ENCODE data around the gene PEAR1. TPM values are rescaled to one million over a fixed set of nuclear protein-coding genes. Genes with fewer than 3 reads are reported as not detected.
A peak's percentile ranks its signal among the peaks of the same experiment; 100 is the strongest.

Gene PEAR1
- total RNA-seq, 2 experiments from 2014 or later = not detected

DNA sequence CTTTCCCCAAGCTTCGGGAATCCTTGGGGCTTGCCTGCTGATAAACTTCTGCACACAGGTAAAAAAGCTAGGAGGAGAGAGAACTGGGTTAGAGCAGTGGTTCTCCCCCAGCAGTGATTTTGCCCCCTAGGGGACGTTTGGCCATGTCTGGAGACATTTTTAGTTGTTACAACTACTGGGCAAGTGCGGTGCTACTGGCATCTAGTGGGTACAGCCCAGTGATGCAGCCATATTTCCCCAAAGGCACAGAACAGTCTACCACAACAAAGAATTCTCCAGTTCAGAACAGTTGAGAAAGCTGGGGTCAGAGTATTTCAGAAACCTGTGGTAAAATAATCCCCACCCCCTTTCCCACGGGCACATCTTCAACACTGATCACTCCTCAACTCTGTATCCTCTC lies 68.2 kb downstream of the PEAR1 start:
- peak; percentile 59 for DNase-seq (ENCODE audit: low spot score)
- no peaks in the 10 kb centered on the region for H4K20me1 ChIP-seq (ENCODE audit: insufficient read depth, low read length)
- TF ChIP-seq, protein P1, sequence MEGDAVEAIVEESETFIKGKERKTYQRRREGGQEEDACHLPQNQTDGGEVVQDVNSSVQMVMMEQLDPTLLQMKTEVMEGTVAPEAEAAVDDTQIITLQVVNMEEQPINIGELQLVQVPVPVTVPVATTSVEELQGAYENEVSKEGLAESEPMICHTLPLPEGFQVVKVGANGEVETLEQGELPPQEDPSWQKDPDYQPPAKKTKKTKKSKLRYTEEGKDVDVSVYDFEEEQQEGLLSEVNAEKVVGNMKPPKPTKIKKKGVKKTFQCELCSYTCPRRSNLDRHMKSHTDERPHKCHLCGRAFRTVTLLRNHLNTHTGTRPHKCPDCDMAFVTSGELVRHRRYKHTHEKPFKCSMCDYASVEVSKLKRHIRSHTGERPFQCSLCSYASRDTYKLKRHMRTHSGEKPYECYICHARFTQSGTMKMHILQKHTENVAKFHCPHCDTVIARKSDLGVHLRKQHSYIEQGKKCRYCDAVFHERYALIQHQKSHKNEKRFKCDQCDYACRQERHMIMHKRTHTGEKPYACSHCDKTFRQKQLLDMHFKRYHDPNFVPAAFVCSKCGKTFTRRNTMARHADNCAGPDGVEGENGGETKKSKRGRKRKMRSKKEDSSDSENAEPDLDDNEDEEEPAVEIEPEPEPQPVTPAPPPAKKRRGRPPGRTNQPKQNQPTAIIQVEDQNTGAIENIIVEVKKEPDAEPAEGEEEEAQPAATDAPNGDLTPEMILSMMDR (conservative IDR thresholded peaks at IDR 0.05; ENCODE audit: low read length) = peak; percentile 80
- TF ChIP-seq EZH2phosphoT487 (IDR thresholded peaks at IDR 0.05; ENCODE audit: borderline replicate concordance, low read depth, low read length) = no peak
- no peaks in the 10 kb centered on the region for H3K9me3 ChIP-seq (ENCODE audit: low read length)
- no peaks in the 10 kb centered on the region for H3K9me2 ChIP-seq (ENCODE audit: insufficient read depth, low read length)
- ChIA-PET CTCF (ENCODE audit: unreplicated experiment) (no interaction called here), POLR2A (no interaction called here)
- H3K4me2 ChIP-seq (ENCODE audit: low read length) = no peak overlapping the region
- no peak overlapping the region for H3K4me3 ChIP-seq (ENCODE audit: low read depth, low read length, poor library complexity, severe bottlenecking)
- no peaks in the 10 kb centered on the region for H3K36me3 ChIP-seq (ENCODE audit: insufficient read depth, low read length)
- no peaks in the 10 kb centered on the region for H3K79me2 ChIP-seq (ENCODE audit: insufficient read depth, low read depth, low read length)
- intact Hi-C loops (cut with micrococcal nuclease; ENCODE audit: unreplicated experiment) = loop anchor here (2.0 kb wide), 1 partner anchor 71 kb away; no protein-coding TSS in a partner anchor
- no TSS peak for BruUV-seq (replicated peaks)
- no peak overlapping the region for H3K27ac ChIP-seq (ENCODE audit: low read depth, low read length, poor library complexity, severe bottlenecking)
- no peak overlapping the region for H2AFZ ChIP-seq (ENCODE audit: low read length)
- peaks cover 12% of the 10 kb centered on the region for H3K4me1 ChIP-seq (ENCODE audit: insufficient read depth, low read length, poor library complexity, severe bottlenecking)

DNA sequence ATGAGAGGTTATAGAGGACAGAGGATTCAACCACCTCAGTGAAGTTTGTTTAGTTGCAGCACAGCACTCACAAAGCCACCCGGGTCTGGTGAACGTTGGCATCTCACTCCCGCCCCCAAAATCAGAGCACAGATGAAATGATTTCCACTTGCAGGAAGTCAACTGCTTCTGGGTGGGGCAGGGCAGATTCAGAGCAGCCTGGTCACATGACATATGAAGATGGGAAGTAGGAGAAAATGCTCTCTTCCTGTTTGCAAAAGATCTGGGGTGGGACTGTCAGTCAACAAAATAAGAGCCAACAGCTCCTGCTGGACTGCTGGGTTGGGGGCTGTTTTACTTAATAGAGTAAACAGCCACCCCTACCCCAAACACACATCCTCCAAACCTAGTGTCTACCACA lies 70.1 kb downstream of the PEAR1 start:
- no peaks in the 10 kb centered on the region for H4K20me1 ChIP-seq (ENCODE audit: insufficient read depth, low read length)
- no peak for TF ChIP-seq EZH2phosphoT487 (IDR thresholded peaks at IDR 0.05; ENCODE audit: borderline replicate concordance, low read depth, low read length)
- TF ChIP-seq, protein P1 (conservative IDR thresholded peaks at IDR 0.05; ENCODE audit: low read length) = no peak
- POLR2A ChIA-PET = no interaction called here
- H3K9me2 ChIP-seq (ENCODE audit: insufficient read depth, low read length) = no peaks in the 10 kb centered on the region
- BruUV-seq (replicated peaks) = no TSS peak
- CTCF ChIA-PET (ENCODE audit: unreplicated experiment) = no interaction called here
- H3K4me1 ChIP-seq (ENCODE audit: insufficient read depth, low read length, poor library complexity, severe bottlenecking) = peaks cover 12% of the 10 kb centered on the region
- DNase-seq (ENCODE audit: low spot score) = peak; percentile 66
- no peaks in the 10 kb centered on the region for H3K79me2 ChIP-seq (ENCODE audit: insufficient read depth, low read depth, low read length)
- intact Hi-C loops (cut with micrococcal nuclease; ENCODE audit: unreplicated experiment) = no loop called here
- H3K4me3 ChIP-seq (ENCODE audit: low read depth, low read length, poor library complexity, severe bottlenecking) = peak overlapping the region; percentile 32
- H3K9me3 ChIP-seq (ENCODE audit: low read length) = no peaks in the 10 kb centered on the region
- peak overlapping the region; percentile 39 for H3K4me2 ChIP-seq (ENCODE audit: low read length)
- peak overlapping the region; percentile 95 for H2AFZ ChIP-seq (ENCODE audit: low read length)
- H3K27ac ChIP-seq (ENCODE audit: low read depth, low read length, poor library complexity, severe bottlenecking) = no peak overlapping the region
- H3K36me3 ChIP-seq (ENCODE audit: insufficient read depth, low read length) = no peaks in the 10 kb centered on the region

DNA sequence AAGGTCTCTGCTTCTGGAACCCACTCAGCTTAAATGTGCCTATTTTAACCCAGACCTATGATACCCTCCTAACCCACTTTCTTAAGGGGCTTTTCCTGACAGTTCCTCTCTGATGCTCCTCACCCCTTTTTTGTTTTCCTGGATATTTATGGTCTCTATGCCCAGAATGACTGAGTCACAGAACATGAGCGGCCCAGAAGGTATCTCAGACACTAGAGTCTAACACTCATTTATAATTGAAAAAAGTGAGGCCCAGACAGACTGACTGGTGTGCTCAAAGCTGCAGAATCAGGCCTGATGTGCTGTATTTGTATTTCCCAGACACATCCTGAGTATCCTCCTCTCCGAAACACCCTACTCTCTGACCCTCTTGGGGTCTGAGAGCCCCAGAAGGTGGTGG lies 70.9 kb downstream of the PEAR1 start:
- H3K4me1 ChIP-seq (ENCODE audit: insufficient read depth, low read length, poor library complexity, severe bottlenecking) = peaks cover 12% of the 10 kb centered on the region
- no peak overlapping the region for H3K4me2 ChIP-seq (ENCODE audit: low read length)
- no peak for DNase-seq (ENCODE audit: low spot score)
- no peaks in the 10 kb centered on the region for H3K9me3 ChIP-seq (ENCODE audit: low read length)
- H4K20me1 ChIP-seq (ENCODE audit: insufficient read depth, low read length) = no peaks in the 10 kb centered on the region
- no TSS peak for BruUV-seq (replicated peaks)
- CTCF ChIA-PET (ENCODE audit: unreplicated experiment) = no interaction called here
- H3K4me3 ChIP-seq (ENCODE audit: low read depth, low read length, poor library complexity, severe bottlenecking) = no peak overlapping the region
- no peak overlapping the region for H3K27ac ChIP-seq (ENCODE audit: low read depth, low read length, poor library complexity, severe bottlenecking)
- no peaks in the 10 kb centered on the region for H3K36me3 ChIP-seq (ENCODE audit: insufficient read depth, low read length)
- H3K9me2 ChIP-seq (ENCODE audit: insufficient read depth, low read length) = no peaks in the 10 kb centered on the region
- H3K79me2 ChIP-seq (ENCODE audit: insufficient read depth, low read depth, low read length) = no peaks in the 10 kb centered on the region
- intact Hi-C loops (cut with micrococcal nuclease; ENCODE audit: unreplicated experiment) = no loop called here
- POLR2A ChIA-PET = interaction anchor here (1.1 kb wide), 1 partner anchor 97 kb away, joined by 4 read pairs; no protein-coding TSS in a partner anchor
- TF ChIP-seq, protein P1 (conservative IDR thresholded peaks at IDR 0.05; ENCODE audit: low read length) = no peak
- no peak for TF ChIP-seq EZH2phosphoT487 (IDR thresholded peaks at IDR 0.05; ENCODE audit: borderline replicate concordance, low read depth, low read length)
- H2AFZ ChIP-seq (ENCODE audit: low read length) = peak overlapping the region; percentile 95

Small RNA genes within 50 kb of the gene (microRNA-seq; reads per million reads assigned to microRNA genes)
- gene MIR765 (ENCODE audit: borderline replicate concordance) = not detected

Small RNA genes within 50 kb of the gene (small RNA-seq; reads per million reads assigned to genes)
- not detected for gene MIR765

Other genes starting within 250 kb of the PEAR1 start
- gene NES, start 216.3 kb upstream of the PEAR1 start, total RNA-seq (2014; rRNA removed; shearing (Covaris generic)) = not detected in 2 replicates
- gene NES, start 216.3 kb upstream of the PEAR1 start, total RNA-seq (2022) = not detected in 2 replicates
- gene CRABP2, start 188.1 kb upstream of the PEAR1 start, total RNA-seq (2014; rRNA removed; shearing (Covaris generic)) = 1.4 and 2.8 TPM in 2 replicates
- gene CRABP2, start 188.1 kb upstream of the PEAR1 start, total RNA-seq (2022) = 1.5 and 2.1 TPM in 2 replicates
- gene METTL25B, start 165.2 kb upstream of the PEAR1 start, total RNA-seq (2014; rRNA removed; shearing (Covaris generic)) = 24.7 and 28.0 TPM in 2 replicates
- 45.6 and 54.1 TPM in 2 replicates for gene METTL25B, start 165.2 kb upstream of the PEAR1 start, total RNA-seq (2022)
- 36.5 and 37.9 TPM in 2 replicates for gene ISG20L2, start 165.0 kb upstream of the PEAR1 start, total RNA-seq (2014; rRNA removed; shearing (Covaris generic))
- gene ISG20L2, start 165.0 kb upstream of the PEAR1 start, total RNA-seq (2022) = 71.3 and 74.1 TPM in 2 replicates
- gene MRPL24, start 152.6 kb upstream of the PEAR1 start, total RNA-seq (2014; rRNA removed; shearing (Covaris generic)) = 55.3 and 69.0 TPM in 2 replicates
- gene MRPL24, start 152.6 kb upstream of the PEAR1 start, total RNA-seq (2022) = 49.3 and 56.6 TPM in 2 replicates
- 291 and 346 TPM in 2 replicates for gene HDGF, start 142.0 kb upstream of the PEAR1 start, total RNA-seq (2014; rRNA removed; shearing (Covaris generic))
- 315 and 329 TPM in 2 replicates for gene HDGF, start 142.0 kb upstream of the PEAR1 start, total RNA-seq (2022)
- gene PRCC, start 126.2 kb upstream of the PEAR1 start, total RNA-seq (2014; rRNA removed; shearing (Covaris generic)) = 53.7 and 54.0 TPM in 2 replicates
- gene PRCC, start 126.2 kb upstream of the PEAR1 start, total RNA-seq (2022) = 81.5 and 82.9 TPM in 2 replicates
- gene SH2D2A, start 76.9 kb upstream of the PEAR1 start, total RNA-seq (2014; rRNA removed; shearing (Covaris generic)) = 5.5 and 5.8 TPM in 2 replicates
- 2.1 and 2.2 TPM in 2 replicates for gene SH2D2A, start 76.9 kb upstream of the PEAR1 start, total RNA-seq (2022)
- not detected in 2 replicates for gene INSRR, start 34.6 kb upstream of the PEAR1 start, total RNA-seq (2014; rRNA removed; shearing (Covaris generic))
- gene INSRR, start 34.6 kb upstream of the PEAR1 start, total RNA-seq (2022) = not detected in 2 replicates
- gene NTRK1, start 32.9 kb upstream of the PEAR1 start, total RNA-seq (2014; rRNA removed; shearing (Covaris generic)) = not detected in 2 replicates
- gene NTRK1, start 32.9 kb upstream of the PEAR1 start, total RNA-seq (2022) = not detected in 2 replicates
- gene LRRC71, start 26.9 kb downstream of the PEAR1 start, total RNA-seq (2014; rRNA removed; shearing (Covaris generic)) = not detected in 2 replicates
- not detected in 2 replicates for gene LRRC71, start 26.9 kb downstream of the PEAR1 start, total RNA-seq (2022)
- 1.5 and 1.8 TPM in 2 replicates for gene ARHGEF11, start 152.0 kb downstream of the PEAR1 start, total RNA-seq (2014; rRNA removed; shearing (Covaris generic))
- 3.4 and 3.8 TPM in 2 replicates for gene ARHGEF11, start 152.0 kb downstream of the PEAR1 start, total RNA-seq (2022)
- gene ETV3L, start 206.1 kb downstream of the PEAR1 start, total RNA-seq (2014; rRNA removed; shearing (Covaris generic)) = not detected in 2 replicates
- not detected in 2 replicates for gene ETV3L, start 206.1 kb downstream of the PEAR1 start, total RNA-seq (2022)
- 11.1 and 12.0 TPM in 2 replicates for gene ETV3, start 244.7 kb downstream of the PEAR1 start, total RNA-seq (2014; rRNA removed; shearing (Covaris generic))
- gene ETV3, start 244.7 kb downstream of the PEAR1 start, total RNA-seq (2022) = 18.3 and 20.4 TPM in 2 replicates